Measurements from ENCODE around the gene NTNG2. TPM values are rescaled to one million over a fixed set of nuclear protein-coding genes. Genes with fewer than 3 reads are reported as not detected.

The NTNG2 gene
- total RNA-seq, 1 donor from 2014 or later: 2.5 TPM

GRCh38 chr9:132150256-132150655, 11.6 kb upstream of the NTNG2 start:
- TF ChIP-seq EZH2 (IDR thresholded peaks at IDR 0.05; ENCODE audit: insufficient read depth, low read length) (no peak), CTCF (IDR thresholded peaks at IDR 0.05; ENCODE audit: insufficient read depth, low read depth, low read length) (no peak)
- no peak overlapping the region for H3K9ac ChIP-seq (ENCODE audit: low read length)
- H3K4me1 ChIP-seq (ENCODE audit: insufficient read depth, low read length): no peaks in the 10 kb centered on the region
- no peaks in the 10 kb centered on the region for H3K79me2 ChIP-seq (ENCODE audit: insufficient read depth, low read length)
- no peak overlapping the region for H3K27ac ChIP-seq (ENCODE audit: low read depth, low read length)
- no peaks in the 10 kb centered on the region for H3K9me3 Mint-ChIP-seq (ENCODE audit: unreplicated experiment)
- H3K27me3 ChIP-seq (ENCODE audit: insufficient read depth, low read length): peaks cover 47% of the 10 kb centered on the region
- H3K27me3 Mint-ChIP-seq (ENCODE audit: low read depth, unreplicated experiment): peaks cover 70% of the 10 kb centered on the region
- H2AFZ ChIP-seq (ENCODE audit: low read depth, low read length): no peak overlapping the region
- peaks cover 1% of the 10 kb centered on the region for H3K4me1 Mint-ChIP-seq (ENCODE audit: low read depth, unreplicated experiment)
- no peaks in the 10 kb centered on the region for H3K36me3 Mint-ChIP-seq (ENCODE audit: low read depth, unreplicated experiment)
- FAIRE-seq (no peak), DNase-seq (ENCODE audit: low read depth) (no peak)
- H3K9me3 ChIP-seq (ENCODE audit: insufficient read depth, low read depth, low read length): no peaks in the 10 kb centered on the region
- H3K4me3 Mint-ChIP-seq (ENCODE audit: unreplicated experiment): no peak overlapping the region
- H3K4me3 ChIP-seq (ENCODE audit: insufficient read depth, low read depth, low read length): no peak overlapping the region
- no peak overlapping the region for H3K4me2 ChIP-seq (ENCODE audit: low read length)
- H3K36me3 ChIP-seq (ENCODE audit: insufficient read depth, low read length): no peaks in the 10 kb centered on the region
- no peaks in the 10 kb centered on the region for H4K20me1 ChIP-seq (ENCODE audit: insufficient read depth, low read length)
- H3K27ac Mint-ChIP-seq (ENCODE audit: unreplicated experiment): no peak overlapping the region

- Mint-ChIP-seq H3K36me3 (ENCODE audit: low read depth, unreplicated experiment) (no peaks in the 10 kb centered on the region), H3K4me3 (ENCODE audit: unreplicated experiment) (no peak overlapping the region), H3K27ac (ENCODE audit: unreplicated experiment) (no peak overlapping the region), H3K9me3 (ENCODE audit: unreplicated experiment) (no peaks in the 10 kb centered on the region), H3K4me1 (ENCODE audit: low read depth, unreplicated experiment) (no peaks in the 10 kb centered on the region), H3K27me3 (ENCODE audit: low read depth, unreplicated experiment) (peaks cover 71% of the 10 kb centered on the region)
- no peaks in the 10 kb centered on the region for H4K20me1 ChIP-seq (ENCODE audit: insufficient read depth, low read length)
- no peaks in the 10 kb centered on the region for H3K36me3 ChIP-seq (ENCODE audit: insufficient read depth, low read length)
- no peaks in the 10 kb centered on the region for H3K79me2 ChIP-seq (ENCODE audit: insufficient read depth, low read length)
- TF ChIP-seq EZH2 (IDR thresholded peaks at IDR 0.05; ENCODE audit: insufficient read depth, low read length): no peak
- no peak for TF ChIP-seq CTCF (IDR thresholded peaks at IDR 0.05; ENCODE audit: insufficient read depth, low read depth, low read length)
- no peak for FAIRE-seq
- no peak overlapping the region for H3K27ac ChIP-seq (ENCODE audit: low read depth, low read length)
- H3K4me3 ChIP-seq (ENCODE audit: insufficient read depth, low read depth, low read length): no peak overlapping the region
- H3K4me2 ChIP-seq (ENCODE audit: low read length): no peak overlapping the region
- H3K9me3 ChIP-seq (ENCODE audit: insufficient read depth, low read depth, low read length): no peaks in the 10 kb centered on the region
- H2AFZ ChIP-seq (ENCODE audit: low read depth, low read length): no peak overlapping the region
- no peak for DNase-seq (ENCODE audit: low read depth)
- H3K9ac ChIP-seq (ENCODE audit: low read length): no peak overlapping the region
- peaks cover 52% of the 10 kb centered on the region for H3K27me3 ChIP-seq (ENCODE audit: insufficient read depth, low read length)
- H3K4me1 ChIP-seq (ENCODE audit: insufficient read depth, low read length): no peaks in the 10 kb centered on the region
Observed at GRCh38 chr9:132151118-132151517, 10.7 kb upstream of the NTNG2 start.

GRCh38 chr9:132152231-132152630, 9.6 kb upstream of the NTNG2 start:
- TF ChIP-seq EZH2 (IDR thresholded peaks at IDR 0.05; ENCODE audit: insufficient read depth, low read length) (no peak), CTCF (IDR thresholded peaks at IDR 0.05; ENCODE audit: insufficient read depth, low read depth, low read length) (no peak)
- no peaks in the 10 kb centered on the region for H3K79me2 ChIP-seq (ENCODE audit: insufficient read depth, low read length)
- Mint-ChIP-seq H3K4me1 (ENCODE audit: low read depth, unreplicated experiment) (no peaks in the 10 kb centered on the region), H3K9me3 (ENCODE audit: unreplicated experiment) (no peaks in the 10 kb centered on the region), H3K27ac (ENCODE audit: unreplicated experiment) (no peak overlapping the region), H3K27me3 (ENCODE audit: low read depth, unreplicated experiment) (peaks cover 73% of the 10 kb centered on the region), H3K4me3 (ENCODE audit: unreplicated experiment) (no peak overlapping the region), H3K36me3 (ENCODE audit: low read depth, unreplicated experiment) (no peaks in the 10 kb centered on the region)
- no peaks in the 10 kb centered on the region for H3K4me1 ChIP-seq (ENCODE audit: insufficient read depth, low read length)
- no peak overlapping the region for H3K4me2 ChIP-seq (ENCODE audit: low read length)
- peaks cover 52% of the 10 kb centered on the region for H3K27me3 ChIP-seq (ENCODE audit: insufficient read depth, low read length)
- no peak overlapping the region for H2AFZ ChIP-seq (ENCODE audit: low read depth, low read length)
- H3K36me3 ChIP-seq (ENCODE audit: insufficient read depth, low read length): no peaks in the 10 kb centered on the region
- FAIRE-seq: no peak
- no peak overlapping the region for H3K27ac ChIP-seq (ENCODE audit: low read depth, low read length)
- no peaks in the 10 kb centered on the region for H3K9me3 ChIP-seq (ENCODE audit: insufficient read depth, low read depth, low read length)
- no peak overlapping the region for H3K9ac ChIP-seq (ENCODE audit: low read length)
- no peak overlapping the region for H3K4me3 ChIP-seq (ENCODE audit: insufficient read depth, low read depth, low read length)
- no peaks in the 10 kb centered on the region for H4K20me1 ChIP-seq (ENCODE audit: insufficient read depth, low read length)
- no peak for DNase-seq (ENCODE audit: low read depth)
